ENCODE data around the gene MAGI1.

DNA sequence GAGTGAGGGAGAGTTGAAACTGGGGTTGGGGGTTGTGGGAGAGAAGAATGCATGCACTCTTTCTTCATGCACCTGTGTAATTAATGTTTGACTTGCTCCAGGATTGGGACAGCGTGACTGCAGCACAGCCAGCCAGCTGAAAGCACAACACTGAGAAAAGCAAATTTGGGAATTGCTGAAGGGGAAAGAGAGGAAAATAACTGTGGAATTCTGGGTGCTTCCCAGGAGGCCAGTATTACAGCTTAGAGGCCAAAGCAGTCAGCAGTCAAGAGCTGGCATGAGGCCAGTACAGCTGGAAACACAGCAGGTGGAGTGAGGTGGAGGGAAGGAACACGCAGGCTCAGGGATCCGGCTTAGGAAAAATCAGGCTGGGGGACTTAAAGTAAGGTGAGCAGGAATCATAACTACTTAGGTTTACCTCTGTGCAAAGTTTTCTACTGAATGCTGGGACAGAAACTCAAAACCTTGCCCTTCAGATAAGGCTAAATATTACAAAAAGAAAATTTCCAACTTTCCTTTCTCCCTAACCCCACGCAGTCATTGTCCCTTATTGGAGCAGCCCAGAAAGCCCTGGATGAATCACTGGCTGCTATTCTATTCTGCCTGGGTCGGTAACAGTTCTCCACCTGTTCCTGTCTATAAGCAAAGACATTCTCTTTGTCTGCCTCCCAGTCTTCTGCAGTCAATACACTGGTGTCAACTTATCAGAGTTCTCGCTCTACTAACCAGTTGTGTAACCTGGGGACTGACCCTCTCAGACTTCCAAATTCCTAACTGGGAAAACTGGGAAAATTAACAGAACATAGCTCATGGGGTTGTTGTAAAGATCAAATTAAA lies 167.2 kb downstream of the MAGI1 start:
- TF ChIP-seq, protein P1, sequence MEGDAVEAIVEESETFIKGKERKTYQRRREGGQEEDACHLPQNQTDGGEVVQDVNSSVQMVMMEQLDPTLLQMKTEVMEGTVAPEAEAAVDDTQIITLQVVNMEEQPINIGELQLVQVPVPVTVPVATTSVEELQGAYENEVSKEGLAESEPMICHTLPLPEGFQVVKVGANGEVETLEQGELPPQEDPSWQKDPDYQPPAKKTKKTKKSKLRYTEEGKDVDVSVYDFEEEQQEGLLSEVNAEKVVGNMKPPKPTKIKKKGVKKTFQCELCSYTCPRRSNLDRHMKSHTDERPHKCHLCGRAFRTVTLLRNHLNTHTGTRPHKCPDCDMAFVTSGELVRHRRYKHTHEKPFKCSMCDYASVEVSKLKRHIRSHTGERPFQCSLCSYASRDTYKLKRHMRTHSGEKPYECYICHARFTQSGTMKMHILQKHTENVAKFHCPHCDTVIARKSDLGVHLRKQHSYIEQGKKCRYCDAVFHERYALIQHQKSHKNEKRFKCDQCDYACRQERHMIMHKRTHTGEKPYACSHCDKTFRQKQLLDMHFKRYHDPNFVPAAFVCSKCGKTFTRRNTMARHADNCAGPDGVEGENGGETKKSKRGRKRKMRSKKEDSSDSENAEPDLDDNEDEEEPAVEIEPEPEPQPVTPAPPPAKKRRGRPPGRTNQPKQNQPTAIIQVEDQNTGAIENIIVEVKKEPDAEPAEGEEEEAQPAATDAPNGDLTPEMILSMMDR (IDR thresholded peaks at IDR 0.05), result no peak
- TF ChIP-seq POLR2A (IDR thresholded peaks at IDR 0.05), result no peak

All from lower leg skin (tissue), 3 donors.